ENCODE data around the gene RASEF. TPM values are rescaled to one million over a fixed set of nuclear protein-coding genes. Genes with fewer than 3 reads are reported as not detected.

RASEF gene
- total RNA-seq = not detected in 2 replicates

GRCh38 chr9:83062651-83063527, at the start of gene RASEF:
Gene RASEF (minus strand): TSS chr9:83063142. CDS start chr9:83062867, 275 bp downstream.

Measured in cardiac ventricle fibroblast (primary cell).